DMS79 treated with DMSO at 0.1 percent for 48 hours (cell line): Measurements from ENCODE around the gene MADD.
A peak's percentile ranks its signal among the peaks of the same experiment; 100 is the strongest.
"Not testable (repeated sequence)": the region's sequence is repeated elsewhere in the genome, so short reads cannot be mapped to it uniquely, and the experiment has no call there.

Experiments
- DNase-seq: peaks from one replicate; lab custom pipeline; 2025; lab: John Stamatoyannopoulos, UW

The MADD gene

GRCh38 chr11:47318166-47318565, 48.2 kb downstream of the MADD start:
- no peak for DNase-seq

- no peak for DNase-seq
Measured at GRCh38 chr11:47324520-47324919, 54.6 kb downstream of the MADD start.

GRCh38 chr11:47325271-47326041, 55.5 kb downstream of the MADD start:
- peak; percentile 29 for DNase-seq

DNA sequence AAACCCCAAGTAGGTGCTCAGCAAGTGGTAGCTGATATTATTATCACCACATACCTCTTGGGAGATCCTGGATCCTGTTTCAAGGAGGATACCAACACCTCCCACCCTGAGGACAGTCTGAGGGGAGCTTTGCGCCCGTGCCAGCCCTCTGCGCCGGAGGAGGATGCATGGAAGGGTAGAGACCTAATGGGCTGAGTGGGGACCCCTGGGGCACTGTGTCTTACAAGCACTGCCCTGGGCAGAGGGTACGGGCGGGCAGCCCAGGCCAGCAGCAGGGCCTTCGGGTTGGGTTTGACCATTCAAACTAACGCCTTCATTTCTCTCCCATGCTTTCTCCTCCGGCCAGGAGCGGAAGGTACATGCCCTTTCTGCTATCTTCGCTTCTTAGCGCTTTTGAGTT, 56.3 kb downstream of the MADD start:
- DNase-seq = no peak

- peak; percentile 15 for DNase-seq
Measured at GRCh38 chr11:47327025-47327424, 57.1 kb downstream of the MADD start.

GRCh38 chr11:47327949-47328348, 58.0 kb downstream of the MADD start:
- DNase-seq = no peak

GRCh38 chr11:47328449-47329390, 58.8 kb downstream of the MADD start:
- no peak for DNase-seq

DNA sequence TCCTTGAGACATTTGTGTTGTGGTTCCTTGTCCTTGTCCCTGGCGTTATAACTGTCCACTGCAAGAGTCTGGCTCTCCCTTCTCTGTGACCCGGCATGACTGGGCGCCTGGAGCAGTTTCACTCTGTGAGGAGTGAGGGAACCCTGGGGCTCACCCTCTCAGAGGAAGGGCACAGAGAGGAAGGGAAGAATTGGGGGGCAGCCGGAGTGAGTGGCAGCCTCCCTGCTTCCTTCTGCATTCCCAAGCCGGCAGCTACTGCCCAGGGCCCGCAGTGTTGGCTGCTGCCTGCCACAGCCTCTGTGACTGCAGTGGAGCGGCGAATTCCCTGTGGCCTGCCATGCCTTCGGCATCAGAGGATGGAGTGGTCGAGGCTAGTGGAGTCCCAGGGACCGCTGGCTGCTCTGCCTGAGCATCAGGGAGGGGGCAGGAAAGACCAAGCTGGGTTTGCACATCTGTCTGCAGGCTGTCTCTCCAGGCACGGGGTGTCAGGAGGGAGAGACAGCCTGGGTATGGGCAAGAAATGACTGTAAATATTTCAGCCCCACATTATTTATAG, 59.6 kb downstream of the MADD start:
- no peak for DNase-seq

DNA sequence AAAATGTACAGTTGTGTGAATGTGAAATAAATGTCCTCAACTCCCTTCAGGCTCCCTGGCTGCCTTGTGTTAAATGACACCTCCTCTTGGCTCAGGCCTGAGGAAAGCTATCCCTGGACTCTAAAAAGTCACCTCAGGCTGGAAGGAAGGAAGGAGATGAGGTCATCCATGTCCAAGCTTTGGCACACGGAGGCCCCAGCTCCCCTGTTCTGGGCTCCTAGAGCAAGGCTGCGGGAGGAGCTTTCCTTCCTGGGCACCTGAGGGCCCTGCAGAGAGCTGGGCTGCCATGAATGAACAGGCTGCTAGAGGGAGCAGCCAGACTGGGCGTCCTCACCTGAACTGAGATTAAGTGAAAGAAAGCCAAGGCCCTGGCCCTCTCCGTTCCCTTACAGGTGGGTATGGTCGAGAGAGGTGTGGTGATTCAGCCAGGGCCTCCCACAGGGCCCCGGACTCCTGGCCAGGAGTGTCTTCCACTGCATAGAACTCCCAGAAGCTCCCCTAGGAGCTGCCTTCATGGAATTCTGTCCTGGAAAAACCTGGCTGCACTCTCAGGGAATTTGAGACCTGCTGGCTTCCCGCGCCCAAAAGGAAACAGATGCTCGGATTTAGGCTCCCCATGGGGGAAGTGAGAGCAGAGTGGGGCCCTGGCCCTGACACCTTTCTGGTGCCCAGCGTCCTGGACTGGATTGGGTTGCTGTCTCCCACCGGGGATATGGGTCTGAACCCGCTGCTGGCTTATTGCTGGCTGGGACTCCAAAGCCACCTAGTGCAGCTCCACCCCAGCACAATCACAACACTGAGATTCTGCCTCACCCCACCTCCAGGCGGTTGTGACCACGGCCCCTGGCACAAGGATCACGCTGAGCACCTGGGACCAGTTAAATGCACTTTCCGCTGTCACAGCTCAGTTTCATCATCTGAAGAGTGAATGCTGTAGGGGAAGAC, 60.3 kb downstream of the MADD start:
- DNase-seq = no peak

DNA sequence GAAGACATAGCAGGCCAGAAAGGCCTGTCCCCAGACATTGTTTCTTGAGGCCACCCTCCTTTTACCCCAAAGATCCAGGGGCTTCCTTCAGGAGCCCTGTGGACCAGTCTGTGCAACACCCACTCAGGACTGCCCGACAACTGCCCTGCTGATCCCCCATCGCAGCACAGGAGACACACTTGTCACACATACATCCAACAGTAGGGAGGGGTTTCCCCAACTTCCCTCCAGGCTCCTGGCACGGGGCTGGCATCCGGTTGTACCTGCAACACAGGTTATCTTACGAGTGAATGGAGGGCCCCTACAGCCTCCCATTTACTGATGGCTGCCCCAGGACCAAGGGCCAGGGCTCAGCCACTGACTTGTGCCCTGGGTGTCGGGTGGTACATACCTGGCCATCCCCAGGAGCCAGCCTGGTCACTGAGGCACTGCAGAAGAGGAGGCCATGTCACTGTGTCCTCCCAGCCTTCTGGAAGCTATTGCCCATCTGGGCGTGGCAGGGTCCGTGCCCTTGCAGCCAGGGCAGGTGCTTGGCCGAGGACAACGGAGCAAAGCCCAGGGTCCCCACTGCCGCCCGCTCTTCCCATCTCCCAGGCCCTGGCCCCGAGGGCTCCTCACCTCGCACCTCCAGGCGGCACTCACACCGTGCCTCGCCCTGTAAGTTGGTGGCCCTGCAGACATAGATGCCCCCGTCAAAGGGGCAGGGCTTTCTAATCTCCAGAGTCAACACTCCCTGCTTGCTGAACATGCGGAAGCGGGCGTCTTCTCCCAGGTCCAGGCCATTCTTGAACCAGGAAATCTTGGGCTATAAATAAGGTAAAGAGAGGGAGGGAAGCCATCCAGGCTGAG, 61.7 kb downstream of the MADD start:
- no peak for DNase-seq

DNA sequence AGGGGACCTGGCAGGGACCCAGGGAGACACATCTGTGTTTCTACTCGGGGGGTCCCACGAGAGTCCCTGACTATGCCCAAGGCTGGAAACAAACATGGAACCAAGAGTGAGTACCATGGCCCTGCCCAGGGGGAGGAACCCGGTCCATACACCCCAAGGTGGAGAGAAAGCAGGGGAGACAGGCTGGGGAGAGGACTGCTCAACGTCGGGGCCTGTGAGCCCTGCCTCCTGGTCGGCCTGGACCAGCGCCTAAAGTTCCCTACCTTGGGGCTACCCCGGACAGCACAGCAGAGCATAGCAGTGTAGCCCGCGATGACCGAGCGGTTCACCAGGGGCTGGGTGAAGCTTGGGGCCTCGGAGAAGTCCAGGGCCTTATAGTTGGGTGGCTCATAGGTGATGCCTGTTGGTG, 62.4 kb downstream of the MADD start:
- no peak for DNase-seq

- DNase-seq = no peak
Measured at GRCh38 chr11:47332791-47333525, 63.0 kb downstream of the MADD start.

DNA sequence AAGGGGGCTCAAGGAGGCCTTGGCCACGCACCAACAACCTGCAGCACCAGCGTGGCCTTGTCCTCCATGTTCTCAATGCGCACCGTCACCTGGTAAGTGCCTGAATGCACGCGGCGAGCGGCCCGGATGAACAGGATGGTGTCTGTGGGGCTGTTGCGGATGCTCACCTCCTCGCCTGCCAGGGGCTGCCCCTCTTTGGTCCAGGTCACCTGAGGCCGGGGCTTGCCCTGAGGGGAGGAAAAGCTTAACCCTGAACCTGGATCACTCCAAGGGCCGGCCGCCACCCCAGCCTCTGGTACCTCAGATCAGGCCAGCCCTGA, 63.6 kb downstream of the MADD start:
- no peak for DNase-seq

- no peak for DNase-seq
Measured at GRCh38 chr11:47333886-47334443, 64.0 kb downstream of the MADD start.

GRCh38 chr11:47334699-47335411, 64.9 kb downstream of the MADD start:
- not testable (repeated sequence) for DNase-seq

GRCh38 chr11:47335733-47336132, 65.8 kb downstream of the MADD start:
- DNase-seq = no peak

GRCh38 chr11:47336595-47336994, 66.7 kb downstream of the MADD start:
- no peak for DNase-seq

GRCh38 chr11:47337229-47337924, 67.4 kb downstream of the MADD start:
- no peak for DNase-seq
